MM.1S (cell line): ENCODE measurements around the gene MARCHF10.

ENCODE experiments used
- DNase-seq: peaks from one replicate; pipeline ENCODE4 v3.0.0-alpha.2; 2015
- H2AFZ ChIP-seq: fragments of 300-600 bp; sonication (generic); 2 replicates; pipeline ENCODE4 v1.6.0; 2016; ENCODE audit warnings: antibody characterized with exemption, low read length
- H3F3A ChIP-seq: fragments of 300-600 bp; sonication (generic); 2 replicates; pipeline ENCODE4 v1.6.1; 2016; ENCODE audit warnings: mild to moderate bottlenecking, antibody characterized with exemption, low read length, moderate library complexity, mixed read lengths; ENCODE audit not compliant: insufficient read depth
- H3K27ac ChIP-seq: fragments of 300-600 bp; sonication (generic); 2 replicates; pipeline ENCODE4 v1.5.1; 2016; ENCODE audit warnings: mild to moderate bottlenecking, low read length
- H3K27me3 ChIP-seq: fragments of 300-600 bp; sonication (generic); replicated peaks from 2 replicates; pipeline ENCODE4 v1.6.0; 2016; ENCODE audit warnings: low read length; ENCODE audit not compliant: insufficient read depth
- H3K36me3 ChIP-seq: fragments of 300-600 bp; sonication (generic); replicated peaks from 2 replicates; pipeline ENCODE4 v1.6.1; 2016; ENCODE audit warnings: mild to moderate bottlenecking, low read length, mixed read lengths; ENCODE audit not compliant: insufficient read depth
- H3K4me1 ChIP-seq: fragments of 300-600 bp; sonication (generic); 2 replicates; pipeline ENCODE4 v1.6.1; 2016; ENCODE audit warnings: low read length, mixed read lengths
- H3K4me2 ChIP-seq: fragments of 300-600 bp; sonication (generic); 2 replicates; pipeline ENCODE4 v1.6.0; 2016; ENCODE audit warnings: low read depth, low read length
- H3K4me3 ChIP-seq: fragments of 300-600 bp; sonication (generic); 2 replicates; pipeline ENCODE4 v1.5.1; 2016; ENCODE audit warnings: low read length, mixed read lengths
- H3K79me2 ChIP-seq: fragments of 300-600 bp; sonication (generic); 2 replicates; pipeline ENCODE4 v1.6.1; 2016; ENCODE audit warnings: mixed run types, low read length, mixed read lengths
- H3K9ac ChIP-seq: fragments of 300-600 bp; sonication (generic); 2 replicates; pipeline ENCODE4 v1.6.1; 2016; ENCODE audit warnings: low read length, mixed read lengths
- H3K9me2 ChIP-seq: fragments of 300-600 bp; sonication (generic); replicated peaks from 2 replicates; pipeline ENCODE4 v1.6.1; 2016; ENCODE audit warnings: mild to moderate bottlenecking, low read length, mixed read lengths; ENCODE audit not compliant: insufficient read depth
- H3K9me3 ChIP-seq: fragments of 300-600 bp; sonication (generic); replicated peaks from 2 replicates; pipeline ENCODE4 v1.6.1; 2016; ENCODE audit warnings: mild to moderate bottlenecking, low read length, mixed read lengths; ENCODE audit not compliant: insufficient read depth
- H4K20me1 ChIP-seq: fragments of 300-600 bp; sonication (generic); 2 replicates; pipeline ENCODE4 v1.6.1; 2016; ENCODE audit warnings: mild to moderate bottlenecking, low read length, moderate library complexity, mixed read lengths; ENCODE audit not compliant: insufficient read depth
- CTCF ChIP-seq: fragments of 300-600 bp; sonication (generic); IDR thresholded peaks from 2 replicates; pipeline ENCODE4 v1.5.1; 2016; ENCODE audit warnings: antibody characterized with exemption, low read length, mixed read lengths
- EZH2 ChIP-seq: fragments of 300-600 bp; sonication (generic); optimal IDR thresholded peaks from 2 replicates; pipeline ENCODE3; 2017; ENCODE audit warnings: low read depth, mild to moderate bottlenecking, antibody characterized with exemption, low read length, mixed read lengths
- EZH2phosphoT487 ChIP-seq: fragments of 300-600 bp; sonication (generic); IDR thresholded peaks from 2 replicates; pipeline ENCODE4 v1.6.1; 2018; ENCODE audit warnings: antibody characterized with exemption, low read length

The MARCHF10 gene

GRCh38 chr17:62703261-62703775, 104.8 kb downstream of the MARCHF10 start:
- Histone ChIP-seq H3K9me3 (no peaks in the 10 kb centered on the region), H3K9ac (no peak overlapping the region; the same call in 1 of the 2 replicates), H3K4me3 (peak overlapping the region; percentile 40; the same call in 1 of the 2 replicates), H3K36me3 (no peaks in the 10 kb centered on the region), H3K9me2 (no peaks in the 10 kb centered on the region), H3K4me2 (peak overlapping the region; percentile 76), H3F3A (no peaks in the 10 kb centered on the region), H3K27me3 (peaks cover 28% of the 10 kb centered on the region), H4K20me1 (no peaks in the 10 kb centered on the region), H3K4me1 (peaks cover 21% of the 10 kb centered on the region), H3K79me2 (no peaks in the 10 kb centered on the region), H2AFZ (peak overlapping the region; percentile 51), H3K27ac (no peak overlapping the region)
- no peak for DNase-seq
- TF ChIP-seq EZH2phosphoT487 (no peak), EZH2 (no peak), CTCF (no peak)

- TF ChIP-seq CTCF (no peak), EZH2phosphoT487 (no peak), EZH2 (no peak)
- H3K27ac ChIP-seq, result no peak overlapping the region
- H2AFZ ChIP-seq, result no peak overlapping the region
- H3K79me2 ChIP-seq, result no peaks in the 10 kb centered on the region
- no peak overlapping the region for H3K4me3 ChIP-seq
- H3K9ac ChIP-seq, result no peak overlapping the region
- no peaks in the 10 kb centered on the region for H3F3A ChIP-seq
- peaks cover 21% of the 10 kb centered on the region for H3K4me1 ChIP-seq
- H3K27me3 ChIP-seq, result peaks cover 28% of the 10 kb centered on the region
- no peaks in the 10 kb centered on the region for H3K9me2 ChIP-seq
- H3K9me3 ChIP-seq, result no peaks in the 10 kb centered on the region
- no peaks in the 10 kb centered on the region for H3K36me3 ChIP-seq
- no peak for DNase-seq
- H3K4me2 ChIP-seq, result no peak overlapping the region
- no peaks in the 10 kb centered on the region for H4K20me1 ChIP-seq
Observed at GRCh38 chr17:62702746-62703260, 105.3 kb downstream of the MARCHF10 start.

GRCh38 chr17:62701706-62702085, 106.4 kb downstream of the MARCHF10 start:
- H3K36me3 ChIP-seq, result no peaks in the 10 kb centered on the region
- H3K9me2 ChIP-seq, result no peaks in the 10 kb centered on the region
- H4K20me1 ChIP-seq, result no peaks in the 10 kb centered on the region
- peaks cover 21% of the 10 kb centered on the region for H3K4me1 ChIP-seq
- peaks cover 25% of the 10 kb centered on the region for H3K27me3 ChIP-seq
- peak overlapping the region; percentile 84 for H2AFZ ChIP-seq
- H3K79me2 ChIP-seq, result no peaks in the 10 kb centered on the region
- DNase-seq, result no peak
- no peak overlapping the region for H3K27ac ChIP-seq
- H3K4me3 ChIP-seq, result peak overlapping the region; percentile 43; the same call in 1 of the 2 replicates
- no peaks in the 10 kb centered on the region for H3K9me3 ChIP-seq
- peak overlapping the region; percentile 16; the same call in 1 of the 2 replicates for H3K9ac ChIP-seq
- H3F3A ChIP-seq, result no peaks in the 10 kb centered on the region
- peak overlapping the region; percentile 78; the same call in 1 of the 2 replicates for H3K4me2 ChIP-seq
- TF ChIP-seq EZH2 (no peak), CTCF (no peak), EZH2phosphoT487 (no peak)
